ENCODE results near the gene DNAJC28.
"Not testable (repeated sequence)": the region's sequence is repeated elsewhere in the genome, so short reads cannot be mapped to it uniquely, and the experiment has no call there.

The DNAJC28 gene

DNA sequence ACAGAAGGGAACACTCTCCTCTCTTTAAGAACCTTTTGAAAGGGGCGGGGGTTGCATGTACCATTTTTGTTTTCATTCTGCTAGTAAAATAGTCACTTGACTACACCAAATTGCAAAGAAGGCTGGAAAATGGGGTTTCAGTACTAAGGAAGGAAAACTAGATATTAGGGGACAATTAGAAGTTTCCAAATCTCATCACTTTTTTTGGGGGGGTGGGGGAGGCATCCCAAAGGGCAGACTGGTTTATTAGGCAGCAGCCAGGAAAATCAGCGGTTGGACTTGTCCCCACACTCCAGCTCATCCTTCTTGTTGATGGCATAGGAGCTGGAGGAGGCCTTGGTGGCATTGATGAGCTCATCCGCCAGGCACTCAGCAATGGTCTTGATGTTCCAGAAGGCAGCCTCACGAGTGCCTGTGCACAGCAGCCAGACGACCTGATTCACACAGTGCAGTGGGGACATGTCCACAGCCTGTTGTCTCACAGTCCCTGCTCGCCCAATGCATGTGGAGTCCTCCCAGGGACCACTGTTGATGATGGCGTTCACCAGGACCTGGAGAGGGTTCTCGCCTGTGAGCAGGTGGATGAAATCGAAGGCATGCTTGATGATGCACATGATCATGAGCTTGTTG, 10.1 kb downstream of the DNAJC28 start:
- DNase-seq (ENCODE audit: low spot score), result no peak

DNA sequence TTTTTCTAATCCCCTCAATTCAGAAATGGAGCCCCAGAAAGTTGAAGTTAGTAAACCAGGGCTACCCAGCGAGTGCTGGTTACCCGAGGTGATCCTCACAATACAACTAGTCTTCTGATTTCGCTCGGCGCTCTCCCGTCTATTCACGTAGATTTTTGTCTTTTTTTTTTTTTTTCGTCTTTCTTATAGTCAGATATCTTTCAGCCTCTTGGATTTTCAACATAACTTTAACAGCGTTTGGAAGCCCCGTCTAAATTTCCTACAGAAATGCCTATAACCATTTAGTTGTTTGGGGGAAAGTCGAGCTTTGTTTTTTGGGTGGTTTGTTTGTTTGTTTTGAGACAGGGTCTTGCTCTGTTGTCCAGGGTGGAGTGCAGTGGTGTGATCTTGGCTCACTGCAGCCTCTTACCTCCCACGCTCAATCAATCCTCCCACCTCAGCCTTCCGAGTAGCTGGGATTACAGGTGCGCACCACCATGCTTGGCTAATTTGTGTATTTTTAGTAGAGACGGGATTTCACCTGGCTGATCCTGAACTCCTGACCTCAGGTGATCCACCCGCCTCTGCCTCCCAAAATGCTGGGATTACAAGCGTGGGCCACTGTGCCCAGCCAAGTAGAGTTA, 10.9 kb downstream of the DNAJC28 start:
- no peak for DNase-seq (ENCODE audit: low spot score)

DNA sequence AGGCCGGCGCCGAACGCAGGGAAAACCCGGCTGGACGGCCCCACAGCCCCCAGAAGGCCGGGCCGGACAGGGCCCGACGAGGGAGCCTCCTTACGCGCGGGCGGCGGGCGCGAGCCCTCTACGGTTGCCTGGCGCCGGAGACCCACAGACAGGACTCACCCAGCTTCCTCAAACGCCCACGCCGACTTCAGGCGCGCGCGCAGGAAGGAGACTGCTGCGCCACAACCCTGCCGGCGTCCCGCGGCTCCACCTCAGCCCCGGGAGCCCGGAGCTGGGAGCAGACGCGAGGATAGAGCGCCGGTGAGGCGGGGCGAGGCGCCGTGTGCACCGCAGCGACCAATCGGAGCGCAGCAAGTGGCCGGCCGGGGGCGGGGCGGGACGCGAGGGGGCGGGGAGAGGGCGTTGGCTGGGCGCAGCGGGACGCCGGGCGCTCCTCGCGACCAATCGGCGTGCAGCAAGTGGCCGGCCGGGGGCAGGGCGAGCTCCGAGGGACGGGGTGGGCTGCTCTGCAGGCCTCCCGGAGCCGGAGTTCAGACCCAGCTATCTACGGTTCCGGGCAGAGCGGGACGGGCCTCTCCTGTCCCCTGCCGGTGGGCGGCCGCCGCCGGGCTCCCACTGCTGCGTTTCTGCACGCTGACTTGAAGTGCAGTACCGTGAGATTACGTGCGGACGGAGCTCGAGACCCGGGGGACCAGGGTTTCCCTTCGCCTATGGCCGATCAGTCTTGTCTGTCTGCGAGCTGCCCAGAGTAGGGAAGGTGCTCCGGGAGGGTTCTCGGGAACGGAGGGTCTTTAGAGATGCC, 11.6 kb downstream of the DNAJC28 start, which contains the start of gene TMEM50B:
Gene TMEM50B, minus strand, starts transcription at position 296 of the 802 bp plus-strand sequence. CDS start 11,089 bp downstream, outside the sequence.
- DNase-seq (ENCODE audit: low spot score), result peak; percentile 92

DNA sequence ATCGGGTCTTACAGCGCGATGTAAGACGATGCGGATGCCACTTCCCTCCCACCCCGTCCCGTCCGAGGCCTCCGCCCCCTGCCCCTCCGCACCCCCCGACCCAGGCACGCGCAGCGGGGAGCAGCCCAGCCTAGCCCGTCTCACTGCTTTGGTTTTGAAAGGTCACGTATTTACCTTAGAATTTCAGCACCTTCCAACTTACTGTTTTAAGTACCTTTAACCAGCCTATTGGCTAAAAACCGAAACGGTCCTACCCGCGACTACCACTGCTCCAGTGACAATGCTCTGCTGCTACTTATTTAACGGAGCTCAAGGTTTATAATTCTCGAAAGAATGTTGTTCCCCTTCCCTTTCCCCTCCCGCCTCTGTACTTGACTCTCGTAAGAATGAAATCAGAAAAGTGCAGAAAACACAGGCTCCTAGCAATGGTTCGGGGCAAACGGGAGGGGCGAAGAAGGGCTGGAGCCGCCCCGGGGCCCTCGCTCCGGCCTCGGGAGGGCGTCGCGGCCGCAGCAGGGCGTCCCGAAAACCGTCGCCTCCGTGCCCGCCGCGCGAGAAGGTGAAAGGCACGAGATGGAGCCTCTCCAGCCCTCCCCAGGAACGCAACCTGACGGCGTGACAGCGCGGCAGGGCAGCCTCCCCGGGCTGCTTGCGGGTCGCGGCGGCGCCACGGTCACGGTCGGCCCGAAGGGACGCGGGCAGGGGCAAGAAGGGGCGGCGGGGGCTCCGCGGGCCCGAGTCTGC, 12.4 kb downstream of the DNAJC28 start:
- peak; percentile 18 for DNase-seq (ENCODE audit: low spot score)

DNA sequence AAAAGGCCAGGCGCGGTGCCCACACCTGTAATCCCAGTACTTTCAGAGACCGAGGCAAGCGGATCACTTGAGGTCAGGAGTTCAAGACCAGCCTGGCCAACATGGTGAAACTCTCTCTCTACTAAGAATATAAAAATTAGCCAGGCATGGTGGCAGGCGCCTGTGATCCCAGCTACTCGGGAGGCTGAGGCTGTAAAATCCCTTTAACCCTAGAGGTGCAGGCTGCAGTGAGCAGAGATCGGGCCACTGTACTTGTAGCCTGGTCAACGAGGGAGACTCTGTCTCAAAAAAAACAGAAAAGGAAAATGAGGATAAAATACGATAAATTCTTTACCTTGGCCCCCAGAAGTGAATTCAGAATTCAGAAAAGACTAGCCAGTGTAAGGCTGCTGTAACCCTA, 13.3 kb downstream of the DNAJC28 start:
- no peak for DNase-seq (ENCODE audit: low spot score)

DNA sequence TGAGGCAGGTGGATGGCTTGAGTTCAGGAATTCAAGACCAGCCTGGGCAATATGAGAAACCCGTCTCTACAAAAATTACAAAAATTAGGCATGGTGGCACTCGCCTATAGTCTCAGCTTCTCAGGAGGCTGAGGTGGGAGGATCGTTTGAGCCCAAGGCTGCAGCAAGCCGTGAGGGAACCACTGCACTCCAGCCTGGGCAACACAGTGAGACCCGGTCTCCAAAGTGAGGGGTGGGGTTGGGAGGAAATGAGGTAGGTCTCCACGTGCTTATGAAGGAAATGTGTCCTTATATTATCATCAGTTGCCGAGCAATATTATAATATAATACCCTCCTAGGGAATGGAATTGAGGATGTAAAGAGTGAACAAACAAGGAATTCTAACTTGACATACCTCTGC, 14.4 kb downstream of the DNAJC28 start:
- DNase-seq (ENCODE audit: low spot score), result no peak

DNA sequence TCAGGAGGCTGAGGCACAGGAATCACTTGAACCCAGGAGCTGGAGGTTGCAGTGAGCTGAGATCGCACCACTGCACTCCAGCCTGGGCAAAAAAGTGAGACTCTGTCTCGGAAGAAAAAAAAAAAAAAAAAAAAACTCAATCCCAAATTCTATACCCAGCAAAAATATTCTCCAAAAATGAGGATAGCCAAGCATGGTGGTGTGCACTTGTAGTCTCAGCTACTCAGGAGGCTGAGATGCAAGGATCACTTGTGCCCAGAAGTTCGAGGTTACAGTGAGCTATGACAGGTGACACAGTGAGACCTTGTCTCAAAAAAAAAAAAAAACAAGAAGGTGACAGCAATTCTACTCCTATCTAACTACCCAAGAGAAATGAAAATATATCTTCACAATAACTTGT, 18.2 kb downstream of the DNAJC28 start:
- no peak for DNase-seq (ENCODE audit: low spot score)

DNA sequence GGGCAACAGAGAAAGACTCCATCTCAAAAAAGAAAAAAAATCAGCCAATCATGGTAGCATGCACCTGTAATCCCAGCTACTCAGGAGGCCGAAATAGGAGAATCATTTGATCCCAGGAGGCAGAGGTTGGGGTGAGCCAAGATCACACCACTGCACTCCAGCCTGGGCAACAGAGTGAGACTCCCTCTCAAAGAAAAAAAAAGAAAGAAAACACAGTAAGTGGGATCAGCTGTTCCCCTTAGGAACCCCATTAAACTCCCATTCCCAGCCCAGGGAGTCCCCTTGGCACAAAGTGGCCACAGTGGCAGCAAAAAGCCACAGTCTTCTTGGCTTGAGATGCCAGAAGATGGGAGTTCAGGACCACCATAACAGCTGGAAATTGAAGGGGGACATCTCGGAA, 20.8 kb downstream of the DNAJC28 start:
- DNase-seq (ENCODE audit: low spot score), result no peak

DNA sequence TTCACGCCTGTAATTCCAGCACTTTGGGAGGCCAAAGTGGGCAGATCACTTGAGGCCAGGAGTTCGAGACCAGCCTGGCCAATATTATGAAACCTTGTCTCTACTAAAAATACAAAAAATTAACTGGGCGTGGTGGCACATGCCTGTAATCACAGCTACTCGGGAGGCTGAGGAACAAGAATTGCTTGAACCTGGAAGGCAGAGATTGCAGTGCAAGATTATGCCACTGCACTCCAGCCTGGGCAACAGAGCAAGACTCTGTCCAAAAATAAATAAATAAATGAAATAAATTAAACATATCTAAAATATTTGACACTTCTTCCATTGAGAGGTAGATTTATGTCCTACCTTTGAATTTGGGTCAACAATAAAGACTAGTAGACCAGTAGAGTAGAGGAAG, 22.3 kb downstream of the DNAJC28 start:
- DNase-seq (ENCODE audit: low spot score), result not testable (repeated sequence)

DNA sequence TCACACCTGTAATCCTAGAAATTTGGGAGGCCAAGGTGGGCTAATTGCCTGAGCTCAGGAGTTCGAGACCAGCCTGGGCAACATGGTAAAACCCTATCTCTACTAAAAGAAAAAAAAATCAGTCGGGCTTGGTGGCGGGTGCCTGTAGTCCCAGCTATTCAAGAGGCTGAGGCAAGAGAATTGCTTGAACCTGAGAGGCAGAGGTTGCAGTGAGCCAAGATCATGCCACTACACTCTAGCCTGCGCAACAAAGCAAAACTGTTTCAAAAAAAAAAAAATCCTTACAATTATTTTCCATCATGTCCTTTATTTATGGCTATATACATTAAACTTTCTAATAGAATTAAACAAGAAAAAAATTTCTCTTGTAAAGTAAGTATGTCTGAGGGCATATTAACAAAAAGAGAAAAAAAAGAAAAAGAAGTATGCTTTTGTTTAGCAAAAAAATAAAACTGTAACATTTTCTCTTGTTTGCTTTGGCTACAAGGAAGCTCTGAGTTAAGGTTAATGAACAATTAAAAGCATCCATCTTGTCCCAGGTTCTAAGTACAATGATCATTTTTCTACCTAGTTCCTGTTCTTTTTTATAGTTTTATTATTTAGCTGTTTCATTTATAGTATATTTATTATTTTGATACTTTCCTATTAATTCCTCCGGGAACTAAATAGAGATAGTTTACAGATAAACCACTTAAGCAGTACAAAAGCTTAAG, 29.8 kb downstream of the DNAJC28 start:
- DNase-seq (ENCODE audit: low spot score), result no peak

DNA sequence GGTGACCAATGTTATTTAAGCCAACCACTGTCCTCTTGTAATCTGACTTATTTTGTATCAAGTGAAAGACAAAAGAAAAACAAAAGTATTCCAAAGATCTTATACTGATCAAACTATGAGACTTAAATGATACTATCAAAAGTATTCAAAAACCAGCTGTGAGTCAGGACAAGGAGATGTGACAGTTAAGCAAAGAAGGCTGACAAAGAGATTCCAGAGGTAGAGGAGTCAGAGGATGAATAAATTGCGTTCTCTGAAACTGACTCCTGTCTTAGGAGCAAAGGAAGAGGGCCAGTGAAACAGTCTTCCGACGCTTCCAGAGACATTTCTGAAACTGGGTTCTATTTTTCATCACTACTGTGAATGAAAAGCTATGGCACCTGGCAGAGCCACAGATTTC, 32.7 kb downstream of the DNAJC28 start:
- no peak for DNase-seq (ENCODE audit: low spot score)

DNA sequence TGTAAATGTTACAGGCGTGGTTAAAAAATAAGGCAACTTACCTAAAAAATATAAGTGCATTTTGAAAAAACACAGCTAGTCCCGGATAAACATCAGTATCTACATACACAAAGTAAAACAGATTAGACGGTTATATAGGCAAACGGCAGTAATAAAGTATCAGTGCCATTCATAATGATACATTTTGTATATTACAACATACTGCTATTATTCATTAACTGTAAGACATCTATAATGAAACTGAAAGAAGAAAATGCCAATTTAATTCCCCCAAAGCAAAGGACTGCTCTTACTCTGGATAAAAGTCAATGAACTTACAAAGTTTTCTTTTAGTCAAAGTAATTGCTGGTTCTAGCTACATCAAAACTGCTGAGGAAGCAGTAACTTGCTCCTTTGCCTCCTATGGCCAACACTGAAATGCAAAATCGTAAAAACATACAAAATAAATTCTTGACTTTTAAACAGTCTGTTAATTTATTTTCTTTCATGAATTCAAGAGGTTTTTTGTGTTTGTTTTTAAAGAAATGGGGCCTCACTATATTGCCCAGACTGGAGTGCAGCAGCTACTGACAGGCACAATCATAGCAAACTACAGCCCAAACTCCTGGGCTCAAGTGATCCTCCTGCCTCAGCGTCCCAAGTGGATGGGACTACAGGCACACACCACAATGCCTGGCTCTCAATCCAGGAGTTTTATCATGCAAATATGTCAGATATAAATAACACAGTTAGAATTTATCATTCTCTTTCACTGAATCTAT, 35.6 kb downstream of the DNAJC28 start:
- no peak for DNase-seq (ENCODE audit: low spot score)

DNA sequence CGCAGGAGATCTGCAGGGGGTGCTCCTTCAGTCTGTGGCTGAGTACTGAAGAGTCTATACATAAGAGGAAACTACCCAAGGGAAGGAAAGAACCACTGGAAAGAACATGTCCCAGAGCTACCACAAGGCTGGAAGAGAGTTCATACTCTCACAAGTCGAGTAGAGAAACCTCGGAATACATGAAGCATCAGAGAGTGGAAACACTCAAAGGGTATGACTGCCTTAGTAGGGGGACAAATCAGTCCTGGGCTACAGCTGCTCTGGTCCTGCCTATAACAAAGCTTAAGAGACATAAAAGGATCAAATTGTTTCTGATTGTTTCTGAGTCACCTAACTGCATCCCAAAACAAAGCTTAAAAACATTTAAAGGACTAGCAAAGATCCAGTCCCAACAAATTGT, 39.2 kb downstream of the DNAJC28 start:
- no peak for DNase-seq (ENCODE audit: low spot score)

DNA sequence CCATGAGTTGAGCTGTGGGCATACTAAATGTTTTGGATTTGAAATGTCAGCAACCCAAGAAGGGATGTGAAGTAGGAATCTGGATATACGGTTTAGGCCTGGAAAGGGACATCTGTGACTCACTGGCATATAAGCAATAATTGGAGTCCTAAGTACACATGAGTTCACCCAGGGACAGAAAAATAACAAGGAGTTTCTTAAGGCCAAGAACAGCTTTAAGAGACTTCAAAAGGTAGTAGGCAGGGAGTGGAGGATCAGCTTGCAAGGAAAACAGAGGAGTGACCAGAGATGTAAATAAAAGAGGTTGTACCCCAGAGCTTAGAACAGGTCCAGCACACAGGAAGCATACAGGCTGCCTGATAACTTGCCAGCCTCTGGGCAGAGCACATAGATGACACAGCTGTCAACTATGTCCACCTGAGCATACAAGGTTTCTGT, 39.9 kb downstream of the DNAJC28 start:
- DNase-seq (ENCODE audit: low spot score), result no peak

DNA sequence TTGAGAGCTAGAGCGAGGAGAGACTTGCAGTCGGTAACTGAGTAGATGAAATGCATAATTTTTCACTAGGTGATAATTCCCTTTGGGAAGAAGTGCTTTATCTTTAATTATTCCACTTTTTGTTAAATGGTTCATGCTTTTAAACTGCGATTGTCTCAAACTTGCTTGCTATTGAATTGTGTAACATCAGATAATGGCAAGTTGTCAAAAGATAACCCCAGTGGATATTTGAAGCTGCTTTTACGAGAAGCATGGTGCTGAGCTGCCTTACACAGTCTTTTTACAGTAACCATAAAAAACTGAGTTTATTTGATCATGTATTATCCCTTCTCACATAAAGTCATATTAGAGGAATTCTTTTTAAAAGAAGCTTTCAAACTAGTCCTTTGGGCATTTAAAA, 41.9 kb downstream of the DNAJC28 start:
- no peak for DNase-seq (ENCODE audit: low spot score)

DNA sequence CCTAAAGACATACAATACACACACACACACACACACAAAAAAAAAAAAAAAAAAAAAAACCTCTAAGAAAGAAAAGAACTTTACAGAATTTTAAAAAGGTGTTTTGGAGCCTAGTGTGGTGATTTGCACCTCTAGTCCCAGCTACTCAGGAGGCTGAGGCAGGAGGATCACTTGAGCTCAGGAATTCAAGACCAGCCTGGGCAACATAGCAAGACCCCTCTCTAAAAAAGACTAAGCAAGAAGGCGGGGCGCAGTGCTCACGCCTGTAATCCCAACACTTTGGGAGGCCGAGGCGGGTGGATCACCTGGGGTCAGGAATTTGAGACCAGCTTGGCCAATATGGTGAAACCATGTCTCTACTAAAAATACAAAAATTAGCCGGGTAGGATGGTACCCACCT, 44.9 kb downstream of the DNAJC28 start:
- not testable (repeated sequence) for DNase-seq (ENCODE audit: low spot score)

DNA sequence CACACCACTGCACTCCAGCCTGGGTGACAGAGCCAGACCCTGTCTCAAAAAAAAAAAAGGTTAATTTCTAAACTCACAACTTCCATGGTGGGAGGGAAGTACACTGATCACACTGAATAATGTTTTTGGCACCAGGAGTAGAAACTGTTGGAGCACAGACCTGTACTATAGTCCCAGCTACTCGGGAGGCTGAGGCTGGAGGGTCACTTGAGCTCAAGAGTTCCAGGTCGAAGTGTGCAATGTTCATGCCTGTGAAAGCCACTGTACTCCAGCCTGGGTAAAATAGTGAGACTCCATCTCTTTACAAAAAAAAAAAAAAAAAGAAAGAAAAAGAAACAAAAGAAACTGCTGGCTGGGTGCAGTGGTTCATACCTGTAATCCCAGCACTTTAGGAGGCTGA, 47.0 kb downstream of the DNAJC28 start:
- no peak for DNase-seq (ENCODE audit: low spot score)

DNA sequence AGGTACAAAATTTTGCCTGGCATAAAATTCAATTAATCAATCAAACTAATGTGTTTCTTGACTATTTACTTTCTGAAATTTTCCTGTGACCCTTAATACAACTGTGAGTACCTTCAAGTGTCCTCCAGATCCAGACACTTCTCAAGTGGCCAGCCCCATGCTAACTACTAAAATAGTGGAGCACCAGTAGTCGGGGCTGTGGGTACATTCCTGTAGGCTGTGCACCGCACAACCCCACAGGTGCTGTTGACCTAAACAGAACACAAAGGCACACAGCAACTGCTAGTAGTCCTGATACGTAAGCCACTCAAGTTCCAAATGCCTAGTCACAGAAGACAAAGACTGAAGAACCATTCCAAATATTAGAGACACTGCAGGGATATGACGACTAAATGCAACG, 48.3 kb downstream of the DNAJC28 start:
- no peak for DNase-seq (ENCODE audit: low spot score)

DNA sequence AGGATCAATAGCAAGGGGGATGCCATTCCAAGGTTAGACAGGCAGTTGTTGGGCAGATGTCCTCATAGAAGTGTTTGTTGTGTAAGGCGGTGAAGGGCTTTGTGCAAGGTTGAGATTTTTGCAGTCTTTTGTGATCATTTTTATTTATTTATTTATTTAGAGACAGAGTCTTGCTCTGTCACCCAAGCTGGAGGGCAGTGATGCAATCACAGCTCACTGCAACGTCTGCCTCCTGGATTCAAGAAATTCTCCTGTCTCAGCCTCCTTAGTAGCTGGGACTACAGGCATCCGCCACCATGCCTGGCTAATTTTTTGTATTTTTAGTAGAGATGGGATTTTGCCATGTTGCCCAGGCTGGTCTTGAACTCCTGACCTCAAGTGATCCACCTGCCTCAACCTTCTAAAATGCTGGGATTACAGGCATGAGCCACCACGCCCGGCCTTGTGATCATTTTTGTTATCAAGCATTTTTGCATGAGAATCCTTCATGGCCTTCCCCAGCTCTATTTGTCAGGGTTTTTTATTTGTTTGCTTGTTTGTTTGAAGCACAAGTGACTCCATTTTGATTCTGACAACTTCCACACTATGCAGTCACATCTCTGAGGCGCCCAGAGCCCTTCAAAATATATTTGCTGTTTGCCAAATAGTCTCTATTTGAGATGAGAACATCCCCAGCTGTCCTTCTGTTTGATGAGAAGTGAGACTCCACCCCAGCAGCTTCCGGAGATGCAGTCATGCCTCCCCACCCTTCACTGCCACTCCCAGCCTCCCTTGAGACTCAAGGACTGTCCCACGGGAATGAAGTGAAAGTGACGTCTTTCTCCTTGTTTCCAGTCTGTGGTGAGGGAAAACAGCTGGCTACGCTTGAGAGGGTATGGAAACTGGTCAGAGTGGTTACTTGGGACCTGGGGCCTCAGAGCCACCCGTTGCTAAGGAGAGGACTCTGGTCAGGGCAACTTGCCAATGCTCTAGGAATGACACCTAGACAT, 49.7 kb downstream of the DNAJC28 start:
- no peak for DNase-seq (ENCODE audit: low spot score)
